GM23248 (cell line): Measurements from ENCODE around the gene WRNIP1.

ENCODE experiments used
- EZH2 ChIP-seq: fragments of 200-600 bp; sonication (generic); IDR thresholded peaks from 2 replicates; pipeline ENCODE4 v1.6.1; 2018; ENCODE audit warnings: antibody characterized with exemption, mild to moderate bottlenecking; ENCODE audit not compliant: insufficient read depth, poor library complexity, severe bottlenecking
- EZH2phosphoT487 ChIP-seq: fragments of 200-600 bp; sonication (generic); IDR thresholded peaks from 2 replicates; pipeline ENCODE4 v1.6.1; 2018; ENCODE audit warnings: antibody characterized with exemption, moderate library complexity, mild to moderate bottlenecking, low read depth; ENCODE audit not compliant: insufficient read depth

- TF ChIP-seq EZH2 (no peak), EZH2phosphoT487 (no peak)
Observed at GRCh38 chr6:2820415-2820814, 55.2 kb downstream of the WRNIP1 start.
